ENCODE results near the gene SGO2.

Gene SGO2

GRCh38 chr2:200509612-200510433, 16.2 kb upstream of the SGO2 start, which contains the start of gene KCTD18:
Gene KCTD18, minus strand, starts transcription at chr2:200510068. Its CDS starts 3,052 bp downstream, at chr2:200507016.
- Histone ChIP-seq H3K36me3 (peaks cover 6 to 25% (median 15%) of the 10 kb centered on the region in 11 experiments; a peak in 19 of 22 replicates), H4K20me1 (no peaks in the 10 kb centered on the region; a peak in 1 of 22 replicates), H3K27ac (peak within 1 kb of the TSS; percentile 83 to 94 (median 89)), H3K4me3 (peak within 1 kb of the TSS; percentile 76 to 91 (median 84)), H3K4me1 (peaks cover 8 to 18% (median 13%) of the 10 kb centered on the region in 10 experiments; a peak in 19 of 20 replicates), H3K9ac (peak within 1 kb of the TSS; percentile 88 to 97 (median 94)), H3K9me3 (replicated peaks in 1 of 11) (no peaks in the 10 kb centered on the region), H3K4me2 (peak within 1 kb of the TSS; percentile 85 to 98 (median 95)), H3K27me3 (no peaks in the 10 kb centered on the region)
- no peak for TF ChIP-seq Cebpa-rat (IDR thresholded peaks at IDR 0.05)

DNA sequence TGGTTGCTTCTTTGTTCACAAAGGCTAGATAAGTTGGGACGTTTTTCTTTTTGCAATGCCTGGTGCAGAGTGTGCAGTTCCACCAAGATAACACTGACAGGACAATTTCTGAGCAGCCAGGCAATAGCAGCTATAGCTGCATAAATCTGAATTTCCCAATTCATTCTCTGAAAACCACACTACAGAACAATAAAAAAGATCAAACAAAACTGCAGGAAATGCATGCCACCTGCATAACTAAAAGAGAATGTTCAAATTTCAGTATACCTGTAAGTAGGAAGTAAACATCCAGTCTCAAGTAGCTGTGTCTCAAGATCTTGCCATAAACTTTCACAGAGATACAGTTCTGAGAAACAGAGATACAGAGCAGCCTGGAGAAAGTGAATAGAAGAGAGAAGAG, 10.9 kb upstream of the SGO2 start:
- TF ChIP-seq Cebpa-rat (IDR thresholded peaks at IDR 0.05), result no peak

DNA sequence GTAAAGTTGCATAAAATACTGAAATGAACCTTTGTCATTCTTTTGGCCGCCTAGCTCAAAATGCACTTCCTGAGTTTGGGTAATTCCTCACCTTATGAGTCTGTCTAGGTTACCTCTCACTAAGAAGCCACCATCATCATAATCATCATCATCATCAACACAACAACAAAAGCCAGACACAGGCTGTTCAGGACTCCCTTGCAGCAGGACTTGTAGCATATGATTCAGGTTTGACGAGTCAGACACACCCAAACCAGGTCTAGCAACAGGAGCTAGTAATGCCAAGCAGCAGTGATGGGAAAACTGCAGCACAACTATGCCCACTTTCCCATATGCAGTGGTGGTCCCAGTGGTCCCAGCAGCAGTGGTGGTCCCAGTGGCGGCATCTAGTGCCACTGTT, 2.8 kb upstream of the SGO2 start:
- no peaks in the 10 kb centered on the region for H3K27me3 ChIP-seq
- no peak overlapping the region for H3K4me3 ChIP-seq
- H3K27ac ChIP-seq, result no peak overlapping the region
- no peak overlapping the region for H3K4me2 ChIP-seq
- no peak for TF ChIP-seq Cebpa-rat (IDR thresholded peaks at IDR 0.05)
- H3K36me3 ChIP-seq, result no peaks in the 10 kb centered on the region
- H3K4me1 ChIP-seq, result peaks cover 17 to 24% (median 17%) of the 10 kb centered on the region in 10 experiments
- no peak overlapping the region for H3K9ac ChIP-seq
- no peaks in the 10 kb centered on the region for H3K9me3 ChIP-seq (replicated peaks in 1 of 11)
- H4K20me1 ChIP-seq, result 0 out of 22 replicates have a peak, but pooled peaks cover 0 to 3% (median 0%) of the 10 kb centered on the region in 11 experiments

More for the DNA sequence above, 10.9 kb upstream of the SGO2 start:
- H3K36me3 ChIP-seq, result no peaks in the 10 kb centered on the region
- H3K4me3 ChIP-seq, result no peak overlapping the region
- H3K27me3 ChIP-seq, result no peaks in the 10 kb centered on the region
- no peak overlapping the region for H3K4me2 ChIP-seq
- H3K27ac ChIP-seq, result no peak overlapping the region
- H3K4me1 ChIP-seq, result peaks cover 0 to 7% (median 2%) of the 10 kb centered on the region in 10 experiments; a peak in 8 of 20 replicates
- H3K9ac ChIP-seq, result no peak overlapping the region
- no peaks in the 10 kb centered on the region for H4K20me1 ChIP-seq
- peaks cover 5 to 18% (median 12%) of the 10 kb centered on the region in 11 experiments; a peak in 11 of 22 replicates for H3K9me3 ChIP-seq (replicated peaks in 1 of 11)

DNA sequence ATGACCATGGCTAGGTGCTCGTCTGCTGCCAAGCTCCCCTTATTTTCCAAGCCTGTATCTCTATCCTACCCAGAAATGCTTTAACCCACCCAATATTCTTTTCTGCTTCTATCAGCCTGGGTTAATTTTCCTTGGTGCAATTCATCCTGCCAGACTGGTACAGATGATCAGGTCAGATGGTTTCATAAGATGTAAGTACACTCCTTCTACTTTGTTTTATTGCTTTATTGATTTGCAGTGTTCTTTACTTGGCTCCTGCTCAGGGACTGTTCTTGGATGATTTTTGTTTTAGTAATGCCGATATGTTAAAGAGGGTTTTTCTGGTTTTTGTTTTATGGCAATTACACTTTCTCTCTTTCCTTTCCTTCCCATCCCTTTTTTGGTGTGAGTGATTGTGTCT, 2.4 kb upstream of the SGO2 start:
- TF ChIP-seq Cebpa-rat (IDR thresholded peaks at IDR 0.05), result no peak
- no peaks in the 10 kb centered on the region for H3K27me3 ChIP-seq
- no peaks in the 10 kb centered on the region for H3K36me3 ChIP-seq
- peaks cover 18 to 29% (median 21%) of the 10 kb centered on the region in 10 experiments for H3K4me1 ChIP-seq
- H4K20me1 ChIP-seq, result peaks cover 0 to 4% (median 0%) of the 10 kb centered on the region in 11 experiments; a peak in 1 of 22 replicates
- H3K9ac ChIP-seq, result no peak overlapping the region
- no peaks in the 10 kb centered on the region for H3K9me3 ChIP-seq (replicated peaks in 1 of 11)
- no peak overlapping the region for H3K27ac ChIP-seq
- H3K4me3 ChIP-seq, result no peak overlapping the region
- no peak overlapping the region for H3K4me2 ChIP-seq

GRCh38 chr2:200525066-200525465, 941 bp upstream of the SGO2 start:
- Histone ChIP-seq H3K27ac (no peak overlapping the region), H3K36me3 (peaks cover 0 to 11% (median 0%) of the 10 kb centered on the region in 11 experiments; a peak in 3 of 22 replicates), H4K20me1 (peaks cover 0 to 6% (median 0%) of the 10 kb centered on the region in 11 experiments; a peak in 2 of 22 replicates), H3K9me3 (replicated peaks in 1 of 11) (no peaks in the 10 kb centered on the region), H3K4me3 (peak overlapping the region in 8 of 10 experiments; percentile 68 to 93 (median 86); a peak in 10 of 20 replicates), H3K4me1 (peaks cover 18 to 33% (median 22%) of the 10 kb centered on the region in 10 experiments), H3K27me3 (no peaks in the 10 kb centered on the region), H3K4me2 (peak overlapping the region in 8 of 11 experiments; percentile 58 to 84 (median 75); a peak in 14 of 22 replicates), H3K9ac (no peak overlapping the region)
- no peak for TF ChIP-seq Cebpa-rat (IDR thresholded peaks at IDR 0.05)

- H4K20me1 ChIP-seq, result peaks cover 0 to 8% (median 0%) of the 10 kb centered on the region in 11 experiments; a peak in 2 of 22 replicates
- no peaks in the 10 kb centered on the region for H3K27me3 ChIP-seq
- H3K27ac ChIP-seq, result peak overlapping the region in 10 of 11 experiments; percentile 31 to 94 (median 85); a peak in 18 of 22 replicates
- H3K36me3 ChIP-seq, result peaks cover 0 to 16% (median 0%) of the 10 kb centered on the region in 11 experiments; a peak in 3 of 22 replicates
- H3K4me1 ChIP-seq, result peaks cover 18 to 33% (median 22%) of the 10 kb centered on the region in 10 experiments
- no peaks in the 10 kb centered on the region for H3K9me3 ChIP-seq (replicated peaks in 1 of 11)
- H3K9ac ChIP-seq, result peak overlapping the region; percentile 79 to 93 (median 88); a peak in 21 of 22 replicates
- H3K4me2 ChIP-seq, result peak overlapping the region; percentile 58 to 93 (median 78)
- no peak for TF ChIP-seq Cebpa-rat (IDR thresholded peaks at IDR 0.05)
- peak overlapping the region; percentile 68 to 93 (median 84) for H3K4me3 ChIP-seq
Observed at GRCh38 chr2:200525551-200525881, 491 bp upstream of the SGO2 start.

DNA sequence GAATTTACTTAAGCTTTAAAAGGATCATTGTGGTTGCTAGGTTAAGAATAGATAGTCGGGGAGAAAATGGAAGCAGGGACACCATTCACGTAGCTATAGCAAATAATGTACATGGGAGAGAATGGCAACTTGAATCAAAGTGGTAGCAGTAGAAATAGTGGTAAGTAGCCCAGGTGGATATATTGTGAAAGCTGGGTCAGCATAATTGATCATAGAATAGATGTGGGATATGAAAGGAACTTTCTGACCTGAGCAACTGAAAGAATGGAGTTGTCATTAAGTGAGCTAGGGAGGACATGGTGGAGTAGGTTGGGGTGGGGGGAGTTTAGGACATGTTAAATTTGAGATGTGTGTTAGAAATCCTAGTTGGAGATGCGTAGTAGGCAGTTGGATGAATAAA, 2.2 kb downstream of the SGO2 start:
- Histone ChIP-seq H3K27ac (no peak overlapping the region), H3K27me3 (no peaks in the 10 kb centered on the region), H4K20me1 (peaks cover 0 to 22% (median 3%) of the 10 kb centered on the region in 11 experiments; a peak in 4 of 22 replicates), H3K9me3 (replicated peaks in 1 of 11) (no peaks in the 10 kb centered on the region), H3K4me1 (peaks cover 18 to 33% (median 23%) of the 10 kb centered on the region in 10 experiments), H3K36me3 (peaks cover 2 to 38% (median 18%) of the 10 kb centered on the region in 11 experiments; a peak in 20 of 22 replicates), H3K9ac (no peak overlapping the region), H3K4me2 (peak overlapping the region in 10 of 11 experiments; percentile 80 to 96 (median 91); a peak in 19 of 22 replicates), H3K4me3 (no peak overlapping the region)
- TF ChIP-seq Cebpa-rat (IDR thresholded peaks at IDR 0.05), result no peak

GRCh38 chr2:200533754-200534153, 7.7 kb downstream of the SGO2 start:
- H3K4me3 ChIP-seq, result no peak overlapping the region
- no peak overlapping the region for H3K9ac ChIP-seq
- H3K9me3 ChIP-seq (replicated peaks in 1 of 11), result no peaks in the 10 kb centered on the region
- H4K20me1 ChIP-seq, result peaks cover 0 to 18% (median 0%) of the 10 kb centered on the region in 11 experiments; a peak in 4 of 22 replicates
- peaks cover 46 to 93% (median 71%) of the 10 kb centered on the region in 11 experiments; a peak in 21 of 22 replicates for H3K36me3 ChIP-seq
- no peak overlapping the region for H3K4me2 ChIP-seq
- H3K27ac ChIP-seq, result no peak overlapping the region
- TF ChIP-seq Cebpa-rat (IDR thresholded peaks at IDR 0.05), result no peak
- no peaks in the 10 kb centered on the region for H3K27me3 ChIP-seq
- peaks cover 0 to 7% (median 0%) of the 10 kb centered on the region in 10 experiments; a peak in 3 of 20 replicates for H3K4me1 ChIP-seq

DNA sequence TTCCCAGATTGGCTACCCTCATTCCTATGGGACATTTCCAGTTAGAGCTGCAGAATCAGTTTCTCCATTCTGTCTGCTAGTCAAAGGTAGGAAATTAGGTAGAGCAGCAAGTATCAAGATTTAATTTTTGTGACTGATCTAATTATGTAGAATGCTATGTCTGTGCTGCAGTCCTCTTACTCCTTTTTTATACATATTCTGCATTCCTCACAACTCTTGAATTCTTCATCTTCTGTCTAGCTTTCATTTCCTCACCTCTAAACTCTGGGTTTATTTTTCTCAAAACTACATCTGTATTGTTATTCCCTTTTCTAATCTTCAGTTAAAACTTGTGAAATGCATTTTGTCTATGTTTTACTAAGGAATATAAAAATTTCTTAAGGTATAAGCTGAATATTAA, 8.6 kb downstream of the SGO2 start:
- no peaks in the 10 kb centered on the region for H3K9me3 ChIP-seq (replicated peaks in 1 of 11)
- no peak overlapping the region for H3K27ac ChIP-seq
- H3K4me2 ChIP-seq, result no peak overlapping the region
- TF ChIP-seq Cebpa-rat (IDR thresholded peaks at IDR 0.05), result no peak
- H3K36me3 ChIP-seq, result peaks cover 46 to 92% (median 77%) of the 10 kb centered on the region in 11 experiments; a peak in 21 of 22 replicates
- no peak overlapping the region for H3K9ac ChIP-seq
- H3K4me3 ChIP-seq, result no peak overlapping the region
- peaks cover 0 to 7% (median 0%) of the 10 kb centered on the region in 10 experiments; a peak in 2 of 20 replicates for H3K4me1 ChIP-seq
- H4K20me1 ChIP-seq, result peaks cover 0 to 16% (median 0%) of the 10 kb centered on the region in 11 experiments; a peak in 3 of 22 replicates
- no peaks in the 10 kb centered on the region for H3K27me3 ChIP-seq
